Peyer's patch (tissue), 4 donors: ENCODE measurements around the gene TMCO4. TPM values are rescaled to one million over a fixed set of nuclear protein-coding genes. Genes with fewer than 3 reads are reported as not detected.

Source experiments
- DNase-seq, 3 donors: peaks; one replicate each; pipeline ENCODE4 v3.0.0-alpha.2; 2017 to 2019
- H3K27ac ChIP-seq, 4 donors: fragments of 200-600 bp; sonication (generic); one replicate each; pipeline ENCODE4 v1.5.1; 2016 to 2019
- H3K27me3 ChIP-seq, 2 donors: fragments of 200-600 bp; sonication (generic); one replicate each; pipeline ENCODE4 v1.5.1; 2019
- H3K36me3 ChIP-seq, 3 donors: fragments of 200-600 bp; sonication (generic); one replicate each; pipeline ENCODE4 v1.5.1; 2016 to 2019
- H3K4me1 ChIP-seq, 4 donors: fragments of 200-600 bp; sonication (generic); one replicate each; pipeline ENCODE4 v1.5.1; 2016 to 2019
- H3K4me3 ChIP-seq, 4 donors: fragments of 200-600 bp; sonication (generic); 1 replicate in 3 of 4; 2 replicates in 1 of 4; pipeline ENCODE4 v1.5.1; 2016 to 2019; ENCODE audit warnings: mild to moderate bottlenecking in 1 of 4
- H3K9me3 ChIP-seq, 4 donors: fragments of 200-600 bp; sonication (generic); one replicate each; pipeline ENCODE4 v1.5.1; 2016 to 2019; ENCODE audit warnings: mild to moderate bottlenecking in 1 of 4
- POLR2A ChIP-seq, 2 donors: fragments of 450-650 bp; IDR thresholded peaks; one replicate each; pipeline ENCODE4 v1.5.1; 2017; ENCODE audit warnings: antibody characterized with exemption in 2 of 2, mild to moderate bottlenecking in 2 of 2, moderate library complexity in 2 of 2
- total RNA-seq, 4 donors: library from RNA; depleted of rRNA; stranded (reverse); fragments of >200 nt; gene quantifications; one replicate each; pipeline ENCODE4 v1.1.0, GENCODE V29; 2016
- TF ChIP-seq, protein P1 (sequence below), 6 experiments: fragments of 450-650 bp in 4 of 6; fragments of 200-600 bp in 2 of 6; sonication (generic) in 1 of 6; IDR thresholded peaks; one replicate each; pipeline ENCODE4 v1.5.1; 2017 to 2019; ENCODE audit warnings: antibody characterized with exemption in 6 of 6, mild to moderate bottlenecking in 3 of 6, moderate library complexity in 1 of 6

TMCO4 gene
- total RNA-seq, 4 donors from 2014 or later = 13.5 to 40.4 (median 26.1) TPM

DNA sequence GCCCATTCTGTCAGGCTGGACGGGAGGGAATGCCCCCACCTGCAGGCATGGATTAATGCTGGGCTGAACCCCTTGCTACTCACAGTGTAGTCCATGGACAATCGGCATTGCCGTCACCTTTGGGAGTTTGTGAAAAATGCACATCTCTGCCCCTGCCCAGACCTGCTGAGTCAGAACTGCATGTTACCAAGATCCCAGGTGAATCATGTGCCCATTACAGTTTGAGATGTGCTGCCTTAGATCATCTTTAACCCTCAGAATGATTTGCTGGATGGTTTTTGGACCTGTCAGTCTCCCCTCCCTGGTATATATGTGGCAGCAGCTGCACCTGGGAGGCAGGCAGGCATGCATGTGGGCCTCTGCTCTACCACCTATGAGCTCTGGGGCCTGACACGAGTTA, 120.0 kb downstream of the TMCO4 start:
- H3K4me3 ChIP-seq = no peak overlapping the region
- H3K9me3 ChIP-seq = no peaks in the 10 kb centered on the region
- no peaks in the 10 kb centered on the region for H3K36me3 ChIP-seq
- H3K27me3 ChIP-seq = no peaks in the 10 kb centered on the region
- no peak overlapping the region for H3K27ac ChIP-seq
- no peak for TF ChIP-seq POLR2A (IDR thresholded peaks at IDR 0.05)
- TF ChIP-seq, protein P1, sequence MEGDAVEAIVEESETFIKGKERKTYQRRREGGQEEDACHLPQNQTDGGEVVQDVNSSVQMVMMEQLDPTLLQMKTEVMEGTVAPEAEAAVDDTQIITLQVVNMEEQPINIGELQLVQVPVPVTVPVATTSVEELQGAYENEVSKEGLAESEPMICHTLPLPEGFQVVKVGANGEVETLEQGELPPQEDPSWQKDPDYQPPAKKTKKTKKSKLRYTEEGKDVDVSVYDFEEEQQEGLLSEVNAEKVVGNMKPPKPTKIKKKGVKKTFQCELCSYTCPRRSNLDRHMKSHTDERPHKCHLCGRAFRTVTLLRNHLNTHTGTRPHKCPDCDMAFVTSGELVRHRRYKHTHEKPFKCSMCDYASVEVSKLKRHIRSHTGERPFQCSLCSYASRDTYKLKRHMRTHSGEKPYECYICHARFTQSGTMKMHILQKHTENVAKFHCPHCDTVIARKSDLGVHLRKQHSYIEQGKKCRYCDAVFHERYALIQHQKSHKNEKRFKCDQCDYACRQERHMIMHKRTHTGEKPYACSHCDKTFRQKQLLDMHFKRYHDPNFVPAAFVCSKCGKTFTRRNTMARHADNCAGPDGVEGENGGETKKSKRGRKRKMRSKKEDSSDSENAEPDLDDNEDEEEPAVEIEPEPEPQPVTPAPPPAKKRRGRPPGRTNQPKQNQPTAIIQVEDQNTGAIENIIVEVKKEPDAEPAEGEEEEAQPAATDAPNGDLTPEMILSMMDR (IDR thresholded peaks at IDR 0.05) = no peak
- no peak for DNase-seq
- no peaks in the 10 kb centered on the region for H3K4me1 ChIP-seq

DNA sequence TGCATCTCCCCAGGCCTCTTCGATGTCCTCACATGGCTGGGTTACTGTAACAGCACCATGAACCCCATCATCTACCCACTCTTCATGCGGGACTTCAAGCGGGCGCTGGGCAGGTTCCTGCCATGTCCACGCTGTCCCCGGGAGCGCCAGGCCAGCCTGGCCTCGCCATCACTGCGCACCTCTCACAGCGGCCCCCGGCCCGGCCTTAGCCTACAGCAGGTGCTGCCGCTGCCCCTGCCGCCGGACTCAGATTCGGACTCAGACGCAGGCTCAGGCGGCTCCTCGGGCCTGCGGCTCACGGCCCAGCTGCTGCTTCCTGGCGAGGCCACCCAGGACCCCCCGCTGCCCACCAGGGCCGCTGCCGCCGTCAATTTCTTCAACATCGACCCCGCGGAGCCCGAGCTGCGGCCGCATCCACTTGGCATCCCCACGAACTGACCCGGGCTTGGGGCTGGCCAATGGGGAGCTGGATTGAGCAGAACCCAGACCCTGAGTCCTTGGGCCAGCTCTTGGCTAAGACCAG, 120.7 kb downstream of the TMCO4 start:
- no peak for DNase-seq
- Histone ChIP-seq H3K36me3 (no peaks in the 10 kb centered on the region), H3K4me3 (no peak overlapping the region), H3K4me1 (no peaks in the 10 kb centered on the region), H3K27me3 (no peaks in the 10 kb centered on the region), H3K27ac (no peak overlapping the region), H3K9me3 (no peaks in the 10 kb centered on the region)
- no peak for TF ChIP-seq POLR2A (IDR thresholded peaks at IDR 0.05)
- TF ChIP-seq, protein P1 (IDR thresholded peaks at IDR 0.05) = no peak

DNA sequence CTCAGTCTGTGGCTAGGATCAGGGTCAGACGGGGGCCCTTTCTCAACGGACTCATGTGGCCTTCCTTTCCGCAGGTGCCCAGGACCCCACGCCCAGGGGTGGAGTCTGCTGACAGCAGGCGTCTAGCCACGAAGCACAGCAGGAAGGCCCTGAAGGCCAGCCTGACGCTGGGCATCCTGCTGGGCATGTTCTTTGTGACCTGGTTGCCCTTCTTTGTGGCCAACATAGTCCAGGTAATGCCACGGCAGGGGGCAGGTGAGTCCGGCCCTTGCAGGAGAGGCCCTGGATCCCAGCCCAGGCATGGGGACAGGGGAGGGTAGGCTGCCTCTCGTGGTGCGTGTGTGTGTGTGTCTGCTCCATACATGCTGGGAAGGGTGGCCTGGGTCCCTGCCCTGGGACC, 121.2 kb downstream of the TMCO4 start:
- Histone ChIP-seq H3K4me3 (no peak overlapping the region), H3K9me3 (no peaks in the 10 kb centered on the region), H3K27me3 (no peaks in the 10 kb centered on the region), H3K4me1 (no peaks in the 10 kb centered on the region), H3K36me3 (no peaks in the 10 kb centered on the region), H3K27ac (no peak overlapping the region)
- TF ChIP-seq, protein P1 (IDR thresholded peaks at IDR 0.05) = no peak
- no peak for TF ChIP-seq POLR2A (IDR thresholded peaks at IDR 0.05)
- no peak for DNase-seq

DNA sequence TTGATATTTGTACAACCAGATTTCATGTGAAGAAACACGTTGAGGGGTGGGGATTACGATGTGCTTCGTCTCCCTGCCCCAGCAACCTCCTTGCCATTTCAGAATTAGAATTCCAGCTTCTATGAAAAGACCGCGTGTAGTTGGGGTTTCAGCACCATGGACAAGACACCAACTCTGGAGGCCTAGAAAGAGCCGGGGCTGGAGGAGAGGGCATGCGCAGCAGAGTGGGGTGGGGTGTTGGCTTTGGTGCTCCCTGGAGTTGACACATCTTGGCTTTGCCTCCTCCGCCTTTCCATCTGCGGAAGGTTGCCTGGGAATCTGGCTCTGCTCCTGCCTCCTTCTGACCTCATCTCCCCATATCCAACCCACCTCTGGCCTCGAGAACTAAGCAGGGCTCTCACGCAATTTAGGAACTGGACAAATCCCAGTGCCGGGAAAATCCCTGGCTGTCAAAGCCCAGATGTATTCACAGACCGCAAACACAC, 123.2 kb downstream of the TMCO4 start:
- Histone ChIP-seq H3K27me3 (no peaks in the 10 kb centered on the region), H3K9me3 (no peaks in the 10 kb centered on the region), H3K36me3 (no peaks in the 10 kb centered on the region), H3K4me3 (no peak overlapping the region), H3K27ac (no peak overlapping the region), H3K4me1 (no peaks in the 10 kb centered on the region)
- TF ChIP-seq, protein P1 (IDR thresholded peaks at IDR 0.05) = no peak
- no peak for TF ChIP-seq POLR2A (IDR thresholded peaks at IDR 0.05)
- DNase-seq = peak in 1 of 3 donors; percentile 61

DNA sequence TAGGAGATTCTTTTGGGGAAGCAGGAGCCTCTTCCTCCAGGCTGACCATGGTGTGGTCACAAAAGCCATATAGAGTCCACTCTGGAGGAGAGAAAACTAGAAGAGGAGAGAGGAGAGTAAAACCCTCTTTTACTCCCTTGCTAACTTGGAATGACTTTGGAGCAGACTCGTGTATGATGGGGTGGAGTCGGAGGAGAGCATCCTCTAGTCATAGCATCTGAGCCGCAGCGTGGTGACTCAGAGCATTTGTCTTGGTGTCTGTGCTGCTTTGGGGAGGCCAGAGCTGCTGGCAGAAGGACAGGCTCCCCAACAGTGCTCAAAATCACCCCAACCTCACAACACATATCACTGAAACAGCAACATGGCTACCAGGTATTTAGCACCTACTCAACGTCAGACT, 123.9 kb downstream of the TMCO4 start:
- Histone ChIP-seq H3K4me1 (no peaks in the 10 kb centered on the region), H3K27me3 (no peaks in the 10 kb centered on the region), H3K27ac (no peak overlapping the region), H3K4me3 (no peak overlapping the region), H3K36me3 (no peaks in the 10 kb centered on the region), H3K9me3 (no peaks in the 10 kb centered on the region)
- TF ChIP-seq, protein P1 (IDR thresholded peaks at IDR 0.05) = no peak
- no peak for TF ChIP-seq POLR2A (IDR thresholded peaks at IDR 0.05)
- no peak for DNase-seq

DNA sequence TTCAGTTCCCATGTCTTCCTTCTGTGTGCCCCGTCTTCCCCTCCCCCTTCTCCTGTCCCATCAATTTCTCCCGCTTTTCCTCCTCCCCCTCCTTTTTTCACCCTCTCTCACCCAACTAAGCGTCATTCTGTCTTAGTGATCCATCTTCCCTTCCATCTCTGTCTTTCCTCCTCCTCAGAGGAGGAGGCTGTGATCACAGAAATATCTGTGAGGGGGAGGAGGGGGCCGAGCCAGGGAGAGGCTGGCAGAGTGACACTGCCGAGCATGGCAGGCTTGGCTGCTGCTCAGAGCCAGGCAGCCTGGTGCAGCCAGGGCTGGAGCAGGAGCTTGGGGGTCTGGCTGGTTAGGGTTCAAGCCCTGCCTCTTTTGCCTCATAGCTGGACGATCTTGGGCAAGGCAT, 127.5 kb downstream of the TMCO4 start:
- H3K4me1 ChIP-seq = no peaks in the 10 kb centered on the region
- no peaks in the 10 kb centered on the region for H3K36me3 ChIP-seq
- H3K27ac ChIP-seq = no peak overlapping the region
- DNase-seq = no peak
- TF ChIP-seq, protein P1 (IDR thresholded peaks at IDR 0.05) = no peak
- TF ChIP-seq POLR2A (IDR thresholded peaks at IDR 0.05) = no peak
- H3K4me3 ChIP-seq = no peak overlapping the region
- no peaks in the 10 kb centered on the region for H3K27me3 ChIP-seq
- H3K9me3 ChIP-seq = no peaks in the 10 kb centered on the region
